NCI-H146 (cell line): Measurements from ENCODE around the gene UAP1L1.
A peak's percentile ranks its signal among the peaks of the same experiment; 100 is the strongest.
"Not testable (repeated sequence)": the region's sequence is repeated elsewhere in the genome, so short reads cannot be mapped to it uniquely, and the experiment has no call there.

Experiments used
- DNase-seq: peaks from one replicate; lab custom pipeline; 2025; lab: John Stamatoyannopoulos, UW

UAP1L1 gene

GRCh38 chr9:137056739-137057415 is 20.4 kb upstream of the UAP1L1 start:
- DNase-seq = no peak

DNA sequence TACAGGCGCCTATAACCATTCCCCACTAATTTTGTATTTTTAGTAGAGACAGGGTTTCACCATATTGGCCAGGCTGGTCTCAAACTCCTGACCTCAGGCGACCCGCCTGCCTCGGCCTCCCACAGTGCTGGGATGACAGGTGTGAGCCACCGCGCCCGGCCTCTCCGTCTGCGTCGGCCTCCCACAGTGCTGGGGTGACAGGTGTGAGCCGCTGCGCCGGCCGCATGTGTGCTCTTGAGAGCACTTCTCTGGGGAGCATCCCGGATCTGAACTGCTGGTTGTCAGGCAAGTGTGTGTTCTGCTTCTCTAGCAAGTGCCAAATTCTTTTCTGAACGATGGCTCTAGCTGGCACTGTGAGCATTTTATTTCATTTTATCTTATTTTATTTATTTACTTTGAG is 19.8 kb upstream of the UAP1L1 start:
- DNase-seq = peak; percentile 68

GRCh38 chr9:137058521-137059234 is 18.6 kb upstream of the UAP1L1 start:
- peak; percentile 63 for DNase-seq

DNA sequence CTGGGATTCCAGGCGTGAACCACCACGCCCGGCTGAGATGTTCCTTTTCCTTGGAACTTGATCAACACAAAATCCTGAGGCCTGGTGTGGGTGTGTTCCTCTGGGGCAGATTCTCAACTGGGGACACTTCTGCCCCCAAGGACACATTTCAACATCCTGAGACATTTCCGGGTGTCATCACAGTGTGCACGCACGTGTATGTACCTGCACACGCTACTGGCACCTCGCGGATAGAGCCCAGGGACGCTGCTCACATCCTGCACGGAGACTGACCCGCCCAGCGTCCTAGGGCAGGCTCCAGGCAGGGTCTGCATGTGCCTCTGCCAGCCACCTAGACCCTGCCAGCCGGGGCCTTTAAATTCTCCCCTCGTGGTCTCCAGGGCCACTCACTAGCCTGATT is 14.9 kb upstream of the UAP1L1 start:
- DNase-seq = no peak

DNA sequence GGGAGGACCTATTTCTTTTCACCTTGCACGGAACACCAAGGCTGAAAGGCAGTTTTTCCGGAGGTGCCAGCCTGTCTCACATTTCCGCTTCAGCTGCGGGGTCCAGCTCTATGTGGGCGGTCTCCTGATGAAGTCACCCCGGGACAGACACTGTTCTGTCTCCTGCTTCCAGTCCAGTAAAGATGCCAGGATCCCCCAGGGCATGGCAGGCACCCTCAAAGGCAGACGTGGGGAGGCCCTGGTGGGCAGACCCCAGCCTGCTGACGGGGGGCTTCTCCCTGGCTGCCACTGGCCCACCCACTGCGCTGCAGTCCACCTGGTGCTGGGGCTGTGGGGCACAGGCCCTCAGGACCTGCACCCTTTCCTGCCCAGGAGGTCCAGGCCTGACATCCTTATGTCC is 14.5 kb upstream of the UAP1L1 start:
- DNase-seq = not testable (repeated sequence)

DNA sequence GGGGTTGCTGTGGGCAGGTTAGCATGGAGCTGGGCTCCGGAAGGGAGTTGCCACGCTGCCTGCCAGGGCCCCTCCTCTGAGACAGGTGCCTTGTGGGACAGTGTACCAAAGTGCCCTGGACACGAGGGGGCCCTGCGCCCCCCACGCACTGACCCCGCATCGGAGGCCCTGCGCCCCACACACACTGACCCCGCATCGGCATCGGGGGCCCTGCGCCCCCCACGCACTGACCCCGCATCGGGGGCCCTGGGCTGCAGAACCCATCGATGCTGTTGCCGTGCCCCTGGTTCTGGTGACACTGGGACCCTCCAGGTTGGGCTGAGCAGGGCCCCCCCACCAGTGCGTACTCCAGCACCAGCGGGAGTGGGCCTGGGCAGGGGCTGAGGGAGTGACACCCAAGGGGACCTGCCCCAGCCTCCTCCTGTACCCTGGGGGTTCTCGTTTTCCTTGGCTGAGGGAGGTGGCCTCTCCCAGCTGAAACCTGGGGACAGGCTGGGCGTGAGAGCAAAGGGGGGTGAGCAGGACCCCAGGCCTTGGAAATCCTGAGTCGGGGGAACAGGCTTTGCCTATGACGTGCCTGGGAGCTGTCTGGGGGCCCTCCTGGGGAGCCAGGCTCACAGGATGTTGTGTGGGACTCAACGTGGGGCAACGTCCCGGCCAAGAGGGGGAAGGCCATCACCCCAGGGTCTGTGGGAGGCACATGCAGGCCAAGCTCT is 13.8 kb upstream of the UAP1L1 start:
- no peak for DNase-seq

DNA sequence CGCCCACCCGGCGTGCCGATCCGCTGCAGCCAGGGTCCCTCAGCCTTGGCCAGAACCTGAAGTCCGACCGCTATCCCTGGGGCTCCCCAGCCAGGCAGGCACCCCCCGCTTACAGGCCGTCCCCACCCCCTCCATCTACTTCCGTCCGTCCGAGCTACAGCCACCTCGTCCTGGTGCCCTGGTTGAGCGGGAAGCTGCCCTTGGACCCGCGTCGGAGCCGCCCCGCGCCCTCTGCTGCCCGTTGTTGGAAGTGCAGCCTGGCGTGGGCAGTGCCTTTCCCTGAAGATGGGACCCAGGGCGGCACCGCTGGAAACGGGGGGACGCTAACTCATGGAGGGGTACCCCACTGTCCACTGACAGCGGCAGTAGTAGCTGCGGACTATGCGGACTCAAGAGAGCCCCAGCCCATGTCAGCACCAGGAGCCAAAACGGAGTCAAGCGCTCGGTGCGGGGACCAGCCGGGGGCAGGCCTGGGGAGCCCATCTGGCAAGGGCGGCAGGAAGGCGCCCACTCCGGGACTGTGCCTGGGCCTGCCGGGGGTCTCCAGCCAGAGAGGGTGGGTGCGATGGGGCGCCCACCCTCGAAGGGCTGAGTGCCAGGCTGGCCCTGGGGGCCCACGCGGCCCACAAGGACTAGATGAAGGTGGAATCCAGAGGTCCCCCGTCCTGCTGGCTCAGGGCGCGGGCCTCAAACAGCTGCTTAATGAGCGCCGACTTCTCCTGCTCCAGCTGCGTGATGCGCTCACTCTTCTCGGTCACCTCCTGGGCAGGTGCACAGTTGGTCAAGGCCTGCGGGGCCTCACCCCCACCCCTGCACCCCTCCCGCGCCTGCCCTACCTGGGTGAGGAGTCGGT is 13.1 kb upstream of the UAP1L1 start:
- peak; percentile 46 for DNase-seq

- no peak for DNase-seq
Observed at GRCh38 chr9:137064880-137065164, 12.5 kb upstream of the UAP1L1 start.

DNA sequence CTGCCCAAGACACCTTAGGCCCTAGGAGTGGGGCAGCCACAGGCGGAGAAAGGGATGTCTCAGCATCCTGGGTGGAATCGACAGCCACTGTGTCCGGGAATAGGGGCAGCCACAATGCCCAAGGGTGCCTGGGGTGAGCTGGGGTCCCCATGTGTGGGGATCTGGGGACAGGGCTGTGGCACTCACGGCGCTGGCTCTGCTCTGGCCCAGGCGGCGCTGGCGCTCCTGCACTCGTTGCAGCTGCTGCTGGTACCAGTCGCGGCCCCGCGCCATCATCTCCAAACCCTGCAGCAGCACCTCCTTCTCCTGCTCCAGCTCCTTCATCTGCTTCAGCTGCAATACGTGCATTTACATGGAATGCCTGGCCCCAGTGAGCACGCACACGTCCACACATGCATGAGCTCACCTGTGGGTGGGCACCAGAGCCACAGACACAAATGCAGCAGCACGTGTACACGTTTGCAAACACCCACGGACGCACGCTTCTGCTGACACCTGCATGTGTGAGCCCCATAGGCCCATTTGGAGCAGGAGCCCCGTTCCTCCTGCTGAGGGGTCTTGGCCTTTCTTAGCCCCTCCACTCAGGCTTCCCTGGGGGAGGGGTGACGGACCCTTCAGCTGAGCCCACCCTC is 11.9 kb upstream of the UAP1L1 start:
- no peak for DNase-seq

GRCh38 chr9:137066096-137066861 is 11.0 kb upstream of the UAP1L1 start:
- DNase-seq = no peak

- DNase-seq = peak; percentile 70
Observed at GRCh38 chr9:137067860-137068538, 9.3 kb upstream of the UAP1L1 start.

- no peak for DNase-seq
Observed at GRCh38 chr9:137068539-137069507, 8.5 kb upstream of the UAP1L1 start.

GRCh38 chr9:137069508-137070091 is 7.7 kb upstream of the UAP1L1 start:
- DNase-seq = peak; percentile 35

DNA sequence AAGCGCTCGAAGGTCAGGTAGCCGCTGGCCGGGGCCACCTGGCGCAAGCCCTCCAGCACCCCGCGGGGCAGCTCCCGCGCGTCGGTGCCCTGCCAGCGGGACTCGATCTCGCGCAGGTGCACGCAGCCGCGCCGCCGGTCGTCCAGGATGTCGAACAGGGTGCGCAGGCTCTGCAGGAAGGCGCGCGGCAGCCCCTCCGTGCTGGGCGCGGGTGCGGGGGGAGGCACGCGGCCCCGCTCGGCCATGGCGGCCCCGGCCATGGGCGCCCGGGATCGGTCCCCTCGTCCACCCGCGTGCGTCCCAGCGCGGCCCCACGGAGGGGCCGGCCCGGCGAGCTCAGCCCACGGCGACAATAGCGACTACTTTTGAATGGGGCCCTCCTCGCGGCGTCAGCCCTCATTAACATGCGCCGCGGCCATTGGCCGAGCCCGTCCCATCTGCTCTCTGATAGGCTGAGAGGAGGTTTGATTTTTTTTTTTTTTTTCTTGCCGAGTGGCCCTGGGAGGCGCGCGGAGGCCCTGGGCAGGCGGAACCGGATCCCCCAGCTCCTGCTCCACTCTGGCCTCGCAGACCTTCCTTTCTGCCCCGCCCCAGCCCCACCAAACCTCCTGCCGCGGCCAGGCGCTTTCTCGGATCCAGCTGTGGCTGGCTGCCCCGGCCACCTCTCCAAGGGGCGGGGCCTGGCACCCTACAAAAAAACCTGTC is 7.0 kb upstream of the UAP1L1 start, which contains the start of gene SAPCD2:
Gene SAPCD2, minus strand, starts transcription at position 357 of the 705 bp plus-strand sequence. Its CDS starts 97 bp downstream, at position 260.
- peak; percentile 94 for DNase-seq

DNA sequence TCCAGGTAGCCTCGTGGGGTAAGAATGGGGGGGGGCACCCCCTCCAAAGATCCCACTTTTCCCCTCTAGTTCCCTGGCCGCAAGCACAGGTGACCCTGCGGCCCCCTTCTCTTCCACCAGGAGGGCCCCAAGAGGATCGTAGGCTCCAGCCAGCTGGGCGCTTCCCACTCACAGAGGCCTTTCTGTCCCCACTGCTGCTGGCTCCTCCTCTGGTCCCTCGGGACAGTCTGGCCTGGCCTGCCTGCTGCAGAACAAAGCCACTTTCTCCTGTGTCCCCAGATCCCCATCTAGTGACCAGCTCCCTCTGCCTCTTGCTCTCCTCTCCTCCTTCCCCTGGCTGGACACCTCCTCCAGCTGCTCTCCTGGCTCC is 6.4 kb upstream of the UAP1L1 start:
- DNase-seq = peak; percentile 49

- no peak for DNase-seq
Observed at GRCh38 chr9:137071282-137071681, 6.0 kb upstream of the UAP1L1 start.

DNA sequence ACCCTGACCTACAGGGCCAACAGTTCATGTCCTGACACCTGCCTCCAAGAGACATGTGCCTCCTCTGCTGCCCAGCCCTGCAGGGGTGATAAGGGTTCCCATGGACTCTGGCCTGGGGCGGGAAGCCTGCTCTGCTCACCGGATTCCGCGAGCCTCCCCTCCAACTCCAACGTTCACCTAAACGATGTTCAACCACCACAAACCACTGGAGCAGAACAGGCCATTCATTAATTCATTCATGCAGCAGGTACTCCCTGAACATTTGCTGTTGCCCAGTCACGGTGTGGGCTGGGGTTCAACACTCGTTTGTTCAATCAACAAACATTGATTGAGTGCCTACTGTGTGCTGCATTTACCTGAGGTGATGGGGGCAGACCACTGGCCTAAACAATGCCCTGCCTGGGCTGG is 3.3 kb upstream of the UAP1L1 start:
- DNase-seq = no peak

GRCh38 chr9:137074657-137075274 is 2.6 kb upstream of the UAP1L1 start:
- DNase-seq = no peak
